ENCODE measurements around the gene NEDD4L. TPM values are rescaled to one million over a fixed set of nuclear protein-coding genes. Genes with fewer than 3 reads are reported as not detected.

The NEDD4L gene
- total RNA-seq, 2 experiments from 2014 or later = 11.2 to 13.7 TPM

DNA sequence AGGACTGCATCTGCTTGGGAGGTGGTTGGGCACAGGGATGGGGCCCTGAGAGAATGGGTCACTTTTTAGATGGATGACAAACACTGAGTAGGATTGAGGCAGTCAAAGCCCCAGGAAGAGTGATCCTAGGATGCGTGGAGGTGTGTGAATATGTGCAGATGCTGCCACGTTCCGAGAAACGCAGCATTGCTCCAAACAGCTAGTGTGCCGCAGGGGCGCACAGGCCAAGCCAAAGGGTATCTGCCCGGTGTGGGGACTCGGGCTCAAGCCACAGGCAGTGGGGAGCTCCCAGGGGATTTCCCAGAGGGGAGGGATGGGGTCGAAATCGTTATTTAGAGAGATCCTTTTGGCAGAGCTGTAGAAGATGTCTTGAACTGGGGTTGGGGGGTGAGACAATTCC lies 310.8 kb downstream of the NEDD4L start:
- no peaks in the 10 kb centered on the region for H3K27me3 Mint-ChIP-seq
- CTCF ChIA-PET = no interaction called here
- POLR2A ChIA-PET = no interaction called here
- no peak overlapping the region for H3K4me3 Mint-ChIP-seq
- H3K36me3 Mint-ChIP-seq (ENCODE audit: low read depth) = no peaks in the 10 kb centered on the region
- Histone ChIP-seq H3K4me3 (ENCODE audit: low read length) (no peak overlapping the region), H3K36me3 (ENCODE audit: insufficient read depth, low read length) (no peaks in the 10 kb centered on the region), H3K27me3 (ENCODE audit: control insufficient read depth in 1 of 2, insufficient read depth in 2 of 2, low read length in 2 of 2) (no peaks in the 10 kb centered on the region), H3K27ac (ENCODE audit: low read depth in 1 of 2, low read length in 2 of 2) (no peak overlapping the region), H3K9me3 (ENCODE audit: control insufficient read depth in 1 of 2, insufficient read depth in 1 of 2, low read length in 2 of 2) (no peaks in the 10 kb centered on the region), H3K4me1 (ENCODE audit: insufficient read depth, low read length) (no peaks in the 10 kb centered on the region)
- H3K4me1 Mint-ChIP-seq (ENCODE audit: low read depth) = no peaks in the 10 kb centered on the region
- TF ChIP-seq, protein P1, sequence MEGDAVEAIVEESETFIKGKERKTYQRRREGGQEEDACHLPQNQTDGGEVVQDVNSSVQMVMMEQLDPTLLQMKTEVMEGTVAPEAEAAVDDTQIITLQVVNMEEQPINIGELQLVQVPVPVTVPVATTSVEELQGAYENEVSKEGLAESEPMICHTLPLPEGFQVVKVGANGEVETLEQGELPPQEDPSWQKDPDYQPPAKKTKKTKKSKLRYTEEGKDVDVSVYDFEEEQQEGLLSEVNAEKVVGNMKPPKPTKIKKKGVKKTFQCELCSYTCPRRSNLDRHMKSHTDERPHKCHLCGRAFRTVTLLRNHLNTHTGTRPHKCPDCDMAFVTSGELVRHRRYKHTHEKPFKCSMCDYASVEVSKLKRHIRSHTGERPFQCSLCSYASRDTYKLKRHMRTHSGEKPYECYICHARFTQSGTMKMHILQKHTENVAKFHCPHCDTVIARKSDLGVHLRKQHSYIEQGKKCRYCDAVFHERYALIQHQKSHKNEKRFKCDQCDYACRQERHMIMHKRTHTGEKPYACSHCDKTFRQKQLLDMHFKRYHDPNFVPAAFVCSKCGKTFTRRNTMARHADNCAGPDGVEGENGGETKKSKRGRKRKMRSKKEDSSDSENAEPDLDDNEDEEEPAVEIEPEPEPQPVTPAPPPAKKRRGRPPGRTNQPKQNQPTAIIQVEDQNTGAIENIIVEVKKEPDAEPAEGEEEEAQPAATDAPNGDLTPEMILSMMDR (IDR thresholded peaks at IDR 0.05) = no peak
- no peak overlapping the region for H3K27ac Mint-ChIP-seq
- ATAC-seq (ENCODE audit: poor library complexity) = no peak
- H3K9me3 Mint-ChIP-seq = no peaks in the 10 kb centered on the region
- intact Hi-C loops (cut with DNase I, micrococcal nuclease) = no loop called here
- DNase-seq = no peak

DNA sequence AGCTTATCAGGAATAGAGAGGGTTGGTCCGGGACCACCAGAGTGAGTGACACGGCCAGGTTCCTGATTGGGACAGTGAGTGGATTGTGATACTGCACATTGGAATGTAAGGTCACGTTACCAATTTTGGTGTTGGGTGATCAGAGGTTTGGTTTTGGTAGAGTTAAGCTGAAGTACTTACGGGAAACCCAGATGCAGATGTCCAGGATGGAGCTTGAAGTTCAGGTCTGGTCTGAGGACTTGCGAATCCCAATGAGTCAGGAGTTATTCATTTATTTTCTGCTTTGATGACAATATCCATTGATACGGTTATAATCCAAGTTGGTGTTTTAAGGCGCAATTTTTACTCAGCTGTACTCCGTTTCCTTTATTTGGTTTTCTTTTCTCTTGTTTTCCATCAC lies 311.2 kb downstream of the NEDD4L start:
- POLR2A ChIA-PET = no interaction called here
- Mint-ChIP-seq H3K4me1 (ENCODE audit: low read depth) (no peaks in the 10 kb centered on the region), H3K27me3 (no peaks in the 10 kb centered on the region), H3K27ac (no peak overlapping the region), H3K9me3 (no peaks in the 10 kb centered on the region), H3K36me3 (ENCODE audit: low read depth) (no peaks in the 10 kb centered on the region), H3K4me3 (no peak overlapping the region)
- no peaks in the 10 kb centered on the region for H3K9me3 ChIP-seq (ENCODE audit: control insufficient read depth in 1 of 2, insufficient read depth in 1 of 2, low read length in 2 of 2)
- ATAC-seq (ENCODE audit: poor library complexity) (no peak), DNase-seq (no peak)
- intact Hi-C loops (cut with DNase I, micrococcal nuclease) = no loop called here
- no peaks in the 10 kb centered on the region for H3K27me3 ChIP-seq (ENCODE audit: control insufficient read depth in 1 of 2, insufficient read depth in 2 of 2, low read length in 2 of 2)
- no peak overlapping the region for H3K4me3 ChIP-seq (ENCODE audit: low read length)
- H3K27ac ChIP-seq (ENCODE audit: low read depth in 1 of 2, low read length in 2 of 2) = no peak overlapping the region
- CTCF ChIA-PET = no interaction called here
- no peaks in the 10 kb centered on the region for H3K36me3 ChIP-seq (ENCODE audit: insufficient read depth, low read length)
- no peaks in the 10 kb centered on the region for H3K4me1 ChIP-seq (ENCODE audit: insufficient read depth, low read length)
- TF ChIP-seq, protein P1 (IDR thresholded peaks at IDR 0.05) = no peak

DNA sequence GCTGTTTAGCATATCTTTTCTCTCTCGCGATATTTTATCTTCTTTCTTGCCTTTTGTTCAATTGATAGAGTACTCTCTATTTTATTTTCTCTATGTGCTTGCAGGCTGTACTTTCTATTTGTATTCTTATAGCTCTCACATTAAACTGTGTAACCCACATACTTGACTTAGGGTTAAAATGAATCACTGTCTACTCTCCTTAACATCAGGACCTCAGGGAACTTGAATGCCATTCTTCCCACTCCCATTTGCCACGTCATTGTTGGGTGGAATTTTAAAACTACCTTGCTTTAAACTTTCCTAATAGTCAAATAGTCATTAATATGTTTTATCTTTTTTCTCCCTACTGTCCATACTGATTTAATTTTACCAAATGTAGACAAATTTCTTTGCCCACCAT lies 315.2 kb downstream of the NEDD4L start:
- DNase-seq (no peak), ATAC-seq (ENCODE audit: poor library complexity) (no peak)
- H3K9me3 Mint-ChIP-seq = no peaks in the 10 kb centered on the region
- ChIA-PET CTCF (no interaction called here), POLR2A (no interaction called here)
- H3K36me3 ChIP-seq (ENCODE audit: insufficient read depth, low read length) = no peaks in the 10 kb centered on the region
- peaks cover 3% of the 10 kb centered on the region for H3K27me3 Mint-ChIP-seq
- no peaks in the 10 kb centered on the region for H3K4me1 Mint-ChIP-seq (ENCODE audit: low read depth)
- H3K4me3 Mint-ChIP-seq = no peak overlapping the region
- TF ChIP-seq, protein P1 (IDR thresholded peaks at IDR 0.05) = no peak
- H3K4me1 ChIP-seq (ENCODE audit: insufficient read depth, low read length) = no peaks in the 10 kb centered on the region
- no peak overlapping the region for H3K27ac Mint-ChIP-seq
- H3K36me3 Mint-ChIP-seq (ENCODE audit: low read depth) = no peaks in the 10 kb centered on the region
- H3K27me3 ChIP-seq (ENCODE audit: control insufficient read depth in 1 of 2, insufficient read depth in 2 of 2, low read length in 2 of 2) = no peaks in the 10 kb centered on the region
- intact Hi-C loops (cut with DNase I, micrococcal nuclease) = no loop called here
- no peak overlapping the region for H3K4me3 ChIP-seq (ENCODE audit: low read length)
- no peaks in the 10 kb centered on the region for H3K9me3 ChIP-seq (ENCODE audit: control insufficient read depth in 1 of 2, insufficient read depth in 1 of 2, low read length in 2 of 2)
- no peak overlapping the region for H3K27ac ChIP-seq (ENCODE audit: low read depth in 1 of 2, low read length in 2 of 2)

Data from CD4-positive, alpha-beta T cell (primary cell).